Right atrium auricular region (tissue), 2 donors: ENCODE measurements around the gene LARP6. TPM values are rescaled to one million over a fixed set of nuclear protein-coding genes. Genes with fewer than 3 reads are reported as not detected.

Source experiments
- DNase-seq: peaks from one replicate; pipeline ENCODE4 v3.0.0-alpha.2; 2019; ENCODE audit warnings: low spot score
- H3K27ac ChIP-seq, 2 donors: fragments of 200-600 bp; sonication (generic); 1 replicate in 1 of 2; 2 replicates in 1 of 2; pipeline ENCODE4 v1.5.1; 2016 to 2019
- H3K27me3 ChIP-seq, 2 donors: fragments of 200-600 bp; sonication (generic); one replicate each; pipeline versions ENCODE4 v1.5.1 to v1.6.0; 2017 to 2019
- H3K36me3 ChIP-seq: fragments of 200-600 bp; sonication (generic); one replicate; pipeline ENCODE4 v1.5.1; 2016
- H3K4me1 ChIP-seq, 2 donors: fragments of 200-600 bp; sonication (generic); one replicate each; pipeline versions ENCODE4 v1.5.1 to v1.6.0; 2017 to 2019
- H3K4me3 ChIP-seq, 2 donors: fragments of 200-600 bp; sonication (generic); 1 replicate in 1 of 2; 2 replicates in 1 of 2; pipeline ENCODE4 v1.5.1; 2017 to 2019; ENCODE audit warnings: mild to moderate bottlenecking in 1 of 2, moderate library complexity in 1 of 2
- H3K9me3 ChIP-seq, 2 donors: fragments of 200-600 bp; sonication (generic); one replicate each; pipeline ENCODE4 v1.5.1; 2019
- total RNA-seq, 2 donors: library from RNA; depleted of rRNA; stranded (reverse); fragments of >200 nt; gene quantifications; one replicate each; pipeline ENCODE4 v1.1.0, GENCODE V29; 2016
- TF ChIP-seq, protein P1 (sequence below), 2 donors: fragments of 200-600 bp; sonication (generic); IDR thresholded peaks; one replicate each; pipeline ENCODE4 v1.5.1; 2019; ENCODE audit warnings: antibody characterized with exemption in 2 of 2

Gene LARP6
- total RNA-seq, 2 donors from 2014 or later = 20.2 to 57.8 TPM

DNA sequence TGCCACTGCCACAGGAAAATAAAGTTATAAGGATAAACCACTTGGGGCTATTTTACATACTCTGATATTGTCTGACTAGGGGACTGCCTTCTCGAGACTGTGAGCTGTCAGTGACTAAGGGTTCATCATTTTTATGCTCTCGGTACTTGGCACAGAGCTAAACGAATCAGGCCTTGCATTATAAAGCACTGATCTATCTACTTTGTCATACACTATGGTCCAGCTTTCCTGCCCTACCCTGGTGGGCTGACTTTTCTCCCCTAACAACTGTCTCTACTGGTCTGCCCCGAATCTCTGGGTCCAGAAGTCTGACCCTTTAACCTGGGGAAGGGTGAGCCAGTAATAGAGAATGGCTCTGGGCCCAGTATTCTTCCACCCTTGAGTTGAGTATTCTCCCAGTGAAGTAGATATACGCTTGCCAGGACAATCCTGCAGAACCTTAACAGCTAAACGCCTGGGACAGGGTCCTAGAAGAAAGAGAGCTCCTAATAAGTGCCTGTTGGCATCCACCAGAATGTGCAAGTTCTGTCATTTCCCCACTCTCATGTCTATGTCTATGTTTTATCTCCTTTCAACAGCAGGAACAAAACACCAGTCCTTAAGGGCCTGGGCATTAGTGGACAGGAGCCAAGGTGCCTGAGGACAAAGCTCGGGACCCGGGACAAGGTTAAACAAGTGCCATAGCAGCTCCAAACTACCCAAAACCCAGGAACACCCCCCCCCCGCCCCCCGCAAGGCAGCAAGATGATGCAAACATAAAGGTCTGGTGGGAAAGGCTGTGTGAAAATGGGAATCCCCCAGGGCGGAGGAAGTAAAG lies 1.2 kb downstream of the LARP6 start:
- TF ChIP-seq, protein P1, sequence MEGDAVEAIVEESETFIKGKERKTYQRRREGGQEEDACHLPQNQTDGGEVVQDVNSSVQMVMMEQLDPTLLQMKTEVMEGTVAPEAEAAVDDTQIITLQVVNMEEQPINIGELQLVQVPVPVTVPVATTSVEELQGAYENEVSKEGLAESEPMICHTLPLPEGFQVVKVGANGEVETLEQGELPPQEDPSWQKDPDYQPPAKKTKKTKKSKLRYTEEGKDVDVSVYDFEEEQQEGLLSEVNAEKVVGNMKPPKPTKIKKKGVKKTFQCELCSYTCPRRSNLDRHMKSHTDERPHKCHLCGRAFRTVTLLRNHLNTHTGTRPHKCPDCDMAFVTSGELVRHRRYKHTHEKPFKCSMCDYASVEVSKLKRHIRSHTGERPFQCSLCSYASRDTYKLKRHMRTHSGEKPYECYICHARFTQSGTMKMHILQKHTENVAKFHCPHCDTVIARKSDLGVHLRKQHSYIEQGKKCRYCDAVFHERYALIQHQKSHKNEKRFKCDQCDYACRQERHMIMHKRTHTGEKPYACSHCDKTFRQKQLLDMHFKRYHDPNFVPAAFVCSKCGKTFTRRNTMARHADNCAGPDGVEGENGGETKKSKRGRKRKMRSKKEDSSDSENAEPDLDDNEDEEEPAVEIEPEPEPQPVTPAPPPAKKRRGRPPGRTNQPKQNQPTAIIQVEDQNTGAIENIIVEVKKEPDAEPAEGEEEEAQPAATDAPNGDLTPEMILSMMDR (IDR thresholded peaks at IDR 0.05) = no peak
- Histone ChIP-seq H3K36me3 (peaks cover 9% of the 10 kb centered on the region), H3K9me3 (no peaks in the 10 kb centered on the region), H3K27ac (peak overlapping the region; percentile 86 to 97), H3K4me1 (peaks cover 0 to 39% of the 10 kb centered on the region in 2 donors), H3K27me3 (no peaks in the 10 kb centered on the region), H3K4me3 (peak overlapping the region; percentile 81 to 84)
- DNase-seq = no peak

DNA sequence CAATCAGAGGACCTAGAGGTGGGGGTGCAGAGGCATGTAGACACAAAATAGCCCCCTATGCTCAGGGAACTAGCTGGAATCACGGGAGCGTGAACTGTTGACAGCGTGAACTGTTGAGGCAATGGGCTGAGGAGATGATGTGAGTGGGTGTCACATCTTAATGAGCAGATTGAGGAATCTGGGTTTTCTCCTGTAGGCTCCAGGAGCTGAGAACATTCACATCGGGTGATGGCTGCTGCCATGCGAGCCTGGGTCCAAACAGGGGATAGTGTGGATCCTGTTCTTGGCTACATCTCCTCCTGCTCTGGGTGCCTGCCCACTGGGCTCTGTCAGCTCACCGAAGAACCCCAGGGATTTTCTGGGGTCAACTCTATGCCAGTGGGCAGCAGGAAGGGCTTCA lies 2.1 kb downstream of the LARP6 start:
- TF ChIP-seq, protein P1 (IDR thresholded peaks at IDR 0.05) = no peak
- Histone ChIP-seq H3K9me3 (no peaks in the 10 kb centered on the region), H3K27ac (peak overlapping the region; percentile 86 to 97), H3K4me1 (peaks cover 0 to 32% of the 10 kb centered on the region in 2 donors), H3K27me3 (no peaks in the 10 kb centered on the region), H3K4me3 (peak overlapping the region; percentile 81 to 84), H3K36me3 (peaks cover 9% of the 10 kb centered on the region)
- no peak for DNase-seq

DNA sequence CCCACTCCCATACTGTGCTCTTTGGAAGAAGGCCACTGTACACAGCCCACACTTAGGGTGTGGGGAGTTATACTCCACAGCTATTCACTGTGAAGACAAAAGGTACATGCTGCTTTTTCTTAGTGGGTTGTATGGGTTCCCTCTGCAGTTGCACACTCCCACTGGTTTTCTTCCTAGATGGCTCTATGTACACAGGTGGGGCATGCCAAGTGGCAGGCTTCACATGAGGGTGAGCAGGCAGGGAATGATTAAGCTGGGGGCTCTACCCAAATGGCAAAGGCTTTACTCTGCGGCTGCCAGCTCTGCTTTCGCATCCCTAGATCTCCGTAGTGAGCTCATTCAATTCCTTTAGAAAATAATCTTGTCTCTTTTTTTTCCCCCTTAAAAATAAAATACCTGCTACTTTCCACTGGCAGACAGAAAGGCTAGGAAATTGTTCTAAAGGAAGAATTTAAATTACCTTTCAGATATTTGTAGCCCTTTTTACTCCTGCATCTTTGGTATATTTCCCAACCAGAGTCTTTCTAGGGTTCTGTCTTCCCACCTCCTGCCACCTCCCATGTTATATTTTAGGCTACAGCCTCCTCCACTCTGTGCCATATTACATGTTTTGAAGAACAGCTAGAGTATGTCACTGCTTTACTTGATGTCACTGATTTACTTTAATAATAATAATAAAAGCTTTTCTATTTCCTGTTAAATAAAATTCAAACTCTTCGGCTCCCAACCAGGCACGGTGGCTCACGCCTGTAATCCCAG lies 8.2 kb downstream of the LARP6 start:
- TF ChIP-seq, protein P1 (IDR thresholded peaks at IDR 0.05) = no peak
- no peak for DNase-seq
- Histone ChIP-seq H3K27ac (no peak overlapping the region), H3K36me3 (peaks cover 5% of the 10 kb centered on the region), H3K4me3 (no peak overlapping the region), H3K4me1 (peaks cover 0 to 4% of the 10 kb centered on the region in 2 donors), H3K9me3 (no peaks in the 10 kb centered on the region), H3K27me3 (no peaks in the 10 kb centered on the region)

DNA sequence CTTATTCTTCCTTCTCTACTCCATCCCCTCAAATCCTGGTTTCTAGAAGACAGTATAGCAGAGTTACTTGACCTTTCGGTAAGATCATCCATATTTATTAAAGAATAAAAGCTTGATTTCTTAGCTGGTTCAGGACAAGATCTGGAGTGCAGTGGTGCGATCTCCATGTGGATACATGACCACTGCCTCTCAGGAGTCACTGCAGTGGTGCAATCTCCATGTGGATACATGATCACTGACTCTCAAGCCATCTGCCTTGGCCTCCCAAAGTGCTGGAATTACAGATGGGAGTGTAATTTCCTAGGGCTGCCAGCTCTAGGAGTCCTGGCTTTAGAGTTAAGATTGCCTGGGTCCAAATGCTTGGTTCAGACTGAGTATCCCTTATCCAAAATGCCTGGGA lies 16.5 kb downstream of the LARP6 start:
- Histone ChIP-seq H3K27me3 (no peaks in the 10 kb centered on the region), H3K9me3 (no peaks in the 10 kb centered on the region), H3K36me3 (peaks cover 12% of the 10 kb centered on the region), H3K4me1 (peaks cover 0 to 15% of the 10 kb centered on the region in 2 donors), H3K4me3 (no peak overlapping the region), H3K27ac (no peak overlapping the region)
- DNase-seq = no peak
- TF ChIP-seq, protein P1 (IDR thresholded peaks at IDR 0.05) = no peak

DNA sequence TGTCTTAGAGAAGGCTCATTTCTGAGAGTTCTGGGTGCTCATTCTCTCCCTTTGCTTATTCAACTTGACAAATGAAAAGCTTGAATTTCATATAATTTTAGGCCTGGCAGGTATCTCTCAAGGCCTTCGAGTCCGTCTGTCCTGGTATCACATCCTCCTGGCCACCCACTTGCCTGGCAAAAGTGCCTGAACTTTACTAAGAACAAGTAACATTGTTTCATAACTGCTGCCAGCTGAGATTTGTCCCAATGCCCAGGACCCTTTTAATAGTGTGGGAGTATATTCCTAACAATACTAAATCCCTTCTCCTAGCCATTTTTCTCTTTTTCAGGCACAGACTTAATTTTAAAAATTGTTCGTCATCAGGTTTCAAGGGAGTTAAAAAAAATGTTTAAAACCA lies 18.1 kb downstream of the LARP6 start:
- Histone ChIP-seq H3K4me1 (peaks cover 0 to 15% of the 10 kb centered on the region in 2 donors), H3K27me3 (no peaks in the 10 kb centered on the region), H3K27ac (peak overlapping the region; percentile 59 to 67), H3K9me3 (no peaks in the 10 kb centered on the region), H3K36me3 (peaks cover 28% of the 10 kb centered on the region), H3K4me3 (no peak overlapping the region)
- TF ChIP-seq, protein P1 (IDR thresholded peaks at IDR 0.05) = no peak
- no peak for DNase-seq
